ENCODE measurements around the gene CDC14A.

DNA sequence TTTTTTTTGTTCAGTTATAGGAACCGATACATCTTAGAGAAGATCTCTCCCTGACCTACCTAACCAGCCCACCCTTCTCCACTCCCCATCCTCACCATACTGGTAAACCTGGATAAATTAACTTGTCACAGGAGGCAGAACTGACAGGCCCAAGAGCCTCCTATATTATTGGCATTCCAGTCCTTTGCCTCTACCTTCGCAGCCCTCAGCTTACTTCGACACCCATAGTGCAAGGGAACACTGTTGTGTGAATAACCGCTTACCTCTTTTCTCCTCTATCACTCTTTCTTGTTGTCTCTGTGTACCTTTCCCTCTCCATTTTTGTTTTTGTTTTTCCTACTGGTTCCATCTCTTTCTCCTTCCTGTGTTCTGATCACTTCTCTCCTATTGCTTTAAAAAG lies 58.7 kb downstream of the CDC14A start:
- TF ChIP-seq RAD21 (IDR thresholded peaks at IDR 0.05 in 1 of 2, conservative IDR thresholded peaks at IDR 0.05 in 1 of 2; ENCODE audit: low read depth in 2 of 2, low read length in 2 of 2): no peak
- TF ChIP-seq, protein P1, sequence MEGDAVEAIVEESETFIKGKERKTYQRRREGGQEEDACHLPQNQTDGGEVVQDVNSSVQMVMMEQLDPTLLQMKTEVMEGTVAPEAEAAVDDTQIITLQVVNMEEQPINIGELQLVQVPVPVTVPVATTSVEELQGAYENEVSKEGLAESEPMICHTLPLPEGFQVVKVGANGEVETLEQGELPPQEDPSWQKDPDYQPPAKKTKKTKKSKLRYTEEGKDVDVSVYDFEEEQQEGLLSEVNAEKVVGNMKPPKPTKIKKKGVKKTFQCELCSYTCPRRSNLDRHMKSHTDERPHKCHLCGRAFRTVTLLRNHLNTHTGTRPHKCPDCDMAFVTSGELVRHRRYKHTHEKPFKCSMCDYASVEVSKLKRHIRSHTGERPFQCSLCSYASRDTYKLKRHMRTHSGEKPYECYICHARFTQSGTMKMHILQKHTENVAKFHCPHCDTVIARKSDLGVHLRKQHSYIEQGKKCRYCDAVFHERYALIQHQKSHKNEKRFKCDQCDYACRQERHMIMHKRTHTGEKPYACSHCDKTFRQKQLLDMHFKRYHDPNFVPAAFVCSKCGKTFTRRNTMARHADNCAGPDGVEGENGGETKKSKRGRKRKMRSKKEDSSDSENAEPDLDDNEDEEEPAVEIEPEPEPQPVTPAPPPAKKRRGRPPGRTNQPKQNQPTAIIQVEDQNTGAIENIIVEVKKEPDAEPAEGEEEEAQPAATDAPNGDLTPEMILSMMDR (IDR thresholded peaks at IDR 0.05; ENCODE audit: control extremely low read depth in 1 of 3, insufficient read depth in 1 of 3, low read depth in 1 of 3, low read length in 3 of 3): no peak

All from H1 (cell line).